Lung (tissue), 12 donors: Measurements from ENCODE around the gene PWWP2A. TPM values are rescaled to one million over a fixed set of nuclear protein-coding genes. Genes with fewer than 3 reads are reported as not detected.

Experiments
- ATAC-seq: fragments of 200-7000 bp; cut with Tn5 transposase; one replicate; pipeline ENCODE4 v1.9.1; 2020; ENCODE audit warnings: moderate number of reproducible peaks; ENCODE audit not compliant: insufficient read depth, low FRiP score
- DNase-seq, 3 donors: peaks; one replicate each; pipeline ENCODE4 v3.0.0-alpha.2; 2013 to 2017
- H3K27ac ChIP-seq, 2 donors: one replicate each; pipeline ENCODE4 v1.5.1; 2013; ENCODE audit warnings: mild to moderate bottlenecking in 2 of 2, moderate library complexity in 2 of 2, control low read depth in 1 of 2, inconsistent platforms in 1 of 2, low read depth in 1 of 2, low read length in 1 of 2
- H3K27me3 ChIP-seq, 3 donors: one replicate each; pipeline ENCODE4 v1.5.1; 2013; ENCODE audit warnings: low read length in 2 of 3; ENCODE audit not compliant: control insufficient read depth in 3 of 3, insufficient read depth in 3 of 3
- H3K36me3 ChIP-seq, 4 donors: one replicate each; pipeline ENCODE4 v1.5.1; 2013; ENCODE audit warnings: low read length in 4 of 4, mild to moderate bottlenecking in 1 of 4, moderate library complexity in 1 of 4; ENCODE audit not compliant: control insufficient read depth in 4 of 4, insufficient read depth in 4 of 4
- H3K4me1 ChIP-seq, 5 donors: one replicate each; pipeline ENCODE4 v1.5.1; 2013; ENCODE audit warnings: low read length in 5 of 5, mild to moderate bottlenecking in 2 of 5, moderate library complexity in 1 of 5; ENCODE audit not compliant: control insufficient read depth in 5 of 5, insufficient read depth in 5 of 5
- H3K4me3 ChIP-seq: one replicate; pipeline ENCODE4 v1.5.1; 2013; ENCODE audit warnings: mild to moderate bottlenecking, control low read depth, moderate library complexity
- H3K9ac ChIP-seq, 2 donors: one replicate each; pipeline ENCODE4 v1.5.1; 2013; ENCODE audit warnings: low read length in 2 of 2, control low read depth in 1 of 2; ENCODE audit not compliant: insufficient read depth in 1 of 2
- H3K9me3 ChIP-seq, 4 donors: one replicate each; pipeline ENCODE4 v1.5.1; 2013; ENCODE audit warnings: low read length in 3 of 4, mild to moderate bottlenecking in 1 of 4, moderate library complexity in 1 of 4; ENCODE audit not compliant: control insufficient read depth in 4 of 4, insufficient read depth in 3 of 4
- CTCF ChIP-seq: IDR thresholded peaks from 2 replicates; pipeline ENCODE4 v1.5.1; 2012; ENCODE audit warnings: mild to moderate bottlenecking; ENCODE audit errors: control extremely low read depth, extremely low read depth
- WGBS, 2 donors: extraction: QIAGEN DNeasy Blood & Tissue Kit; methylation state at CpG; one replicate each; pipeline ENCODE4 v1.1.7; 2013; 5-methylcytosine and 5-hydroxymethylcytosine counted together
- polyA plus RNA-seq, 2 donors: library from polyadenylated mRNA; stranded (reverse); fragments of 200-250 nt; gene quantifications; one replicate each; pipeline ENCODE4 v1.2.1, GENCODE V29; 2013
- total RNA-seq, 2 donors: library from RNA; depleted of rRNA in 1 of 2; stranded (reverse); fragments of >200 nt in 1 of 2; gene quantifications; one replicate each; pipeline ENCODE4 v1.2.1, GENCODE V29; 2014 to 2021
- donor health status: control.
- donor health status: control.
- donor health status: Bipolar disorder and iron deficiency.
- donor health status: healthy.
- donor health status: DM: yes; HTN: yes; CAD: no.

The PWWP2A gene
- total and polyA plus RNA-seq, 4 donors = 7.9 to 49.0 (median 16.5) TPM

GRCh38 chr5:160108124-160108523 is 11.1 kb downstream of the PWWP2A start:
- Histone ChIP-seq H3K27me3 (no peaks in the 10 kb centered on the region), H3K27ac (no peak overlapping the region), H3K4me1 (peaks cover 0 to 11% (median 2%) of the 10 kb centered on the region in 5 donors), H3K4me3 (no peak overlapping the region), H3K9ac (no peak overlapping the region), H3K9me3 (no peaks in the 10 kb centered on the region), H3K36me3 (peaks cover 4 to 12% (median 9%) of the 10 kb centered on the region in 4 donors)
- no peak for DNase-seq
- no peak for ATAC-seq
- no peak for TF ChIP-seq CTCF
- 91 to 95% methylated on average over 2 of the region's 2 CpGs for WGBS, 2 donors

- H3K4me3 ChIP-seq = no peak overlapping the region
- ATAC-seq = no peak
- H3K9ac ChIP-seq = peak overlapping the region in 1 of 2 donors; percentile 47
- H3K36me3 ChIP-seq = peaks cover 0 to 4% (median under 1%) of the 10 kb centered on the region in 4 donors
- TF ChIP-seq CTCF = no peak
- no peaks in the 10 kb centered on the region for H3K27me3 ChIP-seq
- H3K27ac ChIP-seq = no peak overlapping the region
- H3K4me1 ChIP-seq = peaks cover 0 to 8% (median 6%) of the 10 kb centered on the region in 5 donors
- H3K9me3 ChIP-seq = no peaks in the 10 kb centered on the region
- peak in 2 of 3 donors; percentile 55 to 62 for DNase-seq
- WGBS, 2 donors = 47 to 62% methylated on average over 4 of the region's 4 CpGs
Observed at GRCh38 chr5:160105686-160106360, 13.4 kb downstream of the PWWP2A start.

- ATAC-seq = no peak
Observed at GRCh38 chr5:160097991-160098390, 21.3 kb downstream of the PWWP2A start.

More at GRCh38 chr5:160097991-160098390, 21.3 kb downstream of the PWWP2A start:
- Histone ChIP-seq H3K4me1 (peaks cover 0 to 19% (median 0%) of the 10 kb centered on the region in 5 donors), H3K9me3 (no peaks in the 10 kb centered on the region), H3K27ac (no peak overlapping the region), H3K27me3 (no peaks in the 10 kb centered on the region), H3K4me3 (no peak overlapping the region), H3K9ac (no peak overlapping the region), H3K36me3 (peaks cover 2 to 9% (median 8%) of the 10 kb centered on the region in 4 donors)
- DNase-seq = peak; percentile 32 to 90 (median 82)
- WGBS, 2 donors = 46 to 51% methylated on average over 4 of the region's 4 CpGs
- TF ChIP-seq CTCF = no peak
